Measurements from ENCODE around the gene CRYBA1.
A peak's percentile ranks its signal among the peaks of the same experiment; 100 is the strongest.

CRYBA1 gene

GRCh38 chr17:29279397-29280070, 32.9 kb downstream of the CRYBA1 start:
- DNase-seq (ENCODE audit: low read depth in 2 of 2): no peak

- no peak for DNase-seq (ENCODE audit: low read depth in 2 of 2)
Observed at GRCh38 chr17:29283496-29283895, 36.8 kb downstream of the CRYBA1 start.

- DNase-seq (ENCODE audit: low read depth in 2 of 2): no peak
Observed at GRCh38 chr17:29283961-29284360, 37.3 kb downstream of the CRYBA1 start.

GRCh38 chr17:29289852-29290251, 43.2 kb downstream of the CRYBA1 start:
- no peak for DNase-seq (ENCODE audit: low read depth in 2 of 2)

- DNase-seq (ENCODE audit: low read depth in 2 of 2): peak in 1 of 2 donors; percentile 27
Observed at GRCh38 chr17:29291163-29291752, 44.6 kb downstream of the CRYBA1 start.

- peak; percentile 13 to 33 for DNase-seq (ENCODE audit: low read depth in 2 of 2)
Observed at GRCh38 chr17:29292071-29292991, 45.7 kb downstream of the CRYBA1 start.

GRCh38 chr17:29292992-29293889, 46.6 kb downstream of the CRYBA1 start:
- DNase-seq (ENCODE audit: low read depth in 2 of 2): peak; percentile 38 to 48

GRCh38 chr17:29293890-29294579, 47.4 kb downstream of the CRYBA1 start, which contains the start of gene NUFIP2:
TSS of gene NUFIP2 (minus strand) at chr17:29294148. CDS start at chr17:29294059, 89 bp downstream.
- DNase-seq (ENCODE audit: low read depth in 2 of 2): peak; percentile 97 to 98

- DNase-seq (ENCODE audit: low read depth in 2 of 2): no peak
Observed at GRCh38 chr17:29294580-29294900, 47.9 kb downstream of the CRYBA1 start.

- no peak for DNase-seq (ENCODE audit: low read depth in 2 of 2)
Observed at GRCh38 chr17:29295420-29295819, 48.8 kb downstream of the CRYBA1 start.

- DNase-seq (ENCODE audit: low read depth in 2 of 2): no peak
Observed at GRCh38 chr17:29299031-29299430, 52.4 kb downstream of the CRYBA1 start.

GRCh38 chr17:29303386-29303785, 56.7 kb downstream of the CRYBA1 start:
- no peak for DNase-seq (ENCODE audit: low read depth in 2 of 2)

All from activated CD4-positive, alpha-beta T cell treated with anti-CD3 and anti-CD28 coated beads for 24 hours (primary cell).